Measurements from ENCODE around the gene GNG5.

The GNG5 gene

DNA sequence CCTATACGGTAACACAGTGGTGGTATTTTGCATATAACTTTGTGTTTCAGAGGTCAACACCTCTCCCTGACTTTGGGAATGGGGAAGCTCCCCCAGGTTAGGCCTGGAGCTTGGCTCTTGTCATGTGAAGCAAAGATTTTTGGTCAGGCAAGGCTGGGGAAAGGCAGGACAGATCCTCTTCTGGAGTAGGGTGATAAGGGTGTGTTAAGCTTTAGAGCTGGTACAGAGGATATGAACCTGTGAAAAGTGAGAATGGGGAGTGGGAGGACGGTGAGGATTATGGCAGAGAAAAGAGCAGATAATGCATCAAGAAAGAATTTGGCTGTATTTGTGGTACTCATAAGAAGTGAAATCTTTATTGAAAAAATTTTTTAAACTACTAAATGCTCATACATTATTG is 25.1 kb downstream of the GNG5 start:
- Histone ChIP-seq H3K36me3 (no peaks in the 10 kb centered on the region; the same call in 1 of the 2 replicates), H3K4me1 (no peaks in the 10 kb centered on the region), H3K9me3 (no peaks in the 10 kb centered on the region), H3K4me3 (ENCODE audit: low read depth, low read length) (no peak overlapping the region), H3K27me3 (no peaks in the 10 kb centered on the region)
- no peak for DNase-seq
- TF ChIP-seq, protein P1, sequence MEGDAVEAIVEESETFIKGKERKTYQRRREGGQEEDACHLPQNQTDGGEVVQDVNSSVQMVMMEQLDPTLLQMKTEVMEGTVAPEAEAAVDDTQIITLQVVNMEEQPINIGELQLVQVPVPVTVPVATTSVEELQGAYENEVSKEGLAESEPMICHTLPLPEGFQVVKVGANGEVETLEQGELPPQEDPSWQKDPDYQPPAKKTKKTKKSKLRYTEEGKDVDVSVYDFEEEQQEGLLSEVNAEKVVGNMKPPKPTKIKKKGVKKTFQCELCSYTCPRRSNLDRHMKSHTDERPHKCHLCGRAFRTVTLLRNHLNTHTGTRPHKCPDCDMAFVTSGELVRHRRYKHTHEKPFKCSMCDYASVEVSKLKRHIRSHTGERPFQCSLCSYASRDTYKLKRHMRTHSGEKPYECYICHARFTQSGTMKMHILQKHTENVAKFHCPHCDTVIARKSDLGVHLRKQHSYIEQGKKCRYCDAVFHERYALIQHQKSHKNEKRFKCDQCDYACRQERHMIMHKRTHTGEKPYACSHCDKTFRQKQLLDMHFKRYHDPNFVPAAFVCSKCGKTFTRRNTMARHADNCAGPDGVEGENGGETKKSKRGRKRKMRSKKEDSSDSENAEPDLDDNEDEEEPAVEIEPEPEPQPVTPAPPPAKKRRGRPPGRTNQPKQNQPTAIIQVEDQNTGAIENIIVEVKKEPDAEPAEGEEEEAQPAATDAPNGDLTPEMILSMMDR (IDR thresholded peaks at IDR 0.05; ENCODE audit: low read depth, low read length): no peak

DNA sequence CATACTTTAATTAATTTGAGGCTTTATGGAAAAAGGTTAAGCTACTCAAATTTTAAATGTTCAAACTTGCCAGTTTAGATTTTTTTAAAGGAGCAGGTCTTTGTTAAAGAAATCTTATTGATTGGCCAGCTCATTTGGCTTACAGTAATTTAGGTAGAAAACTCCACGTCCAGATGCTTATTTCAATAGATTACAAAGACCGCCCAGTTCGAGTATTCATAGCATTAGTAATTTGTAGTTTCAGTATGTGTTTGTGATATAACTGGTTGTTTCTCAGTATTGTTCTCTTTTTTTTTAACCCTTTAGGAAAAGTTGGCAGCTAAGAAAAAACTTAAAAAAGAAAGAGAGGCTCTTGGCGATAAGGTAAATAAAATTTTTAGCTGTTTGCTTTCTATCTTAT is 25.7 kb downstream of the GNG5 start:
- TF ChIP-seq, protein P1 (IDR thresholded peaks at IDR 0.05; ENCODE audit: low read depth, low read length): no peak
- no peaks in the 10 kb centered on the region for H3K9me3 ChIP-seq
- H3K27me3 ChIP-seq: no peaks in the 10 kb centered on the region
- peak overlapping the region; percentile 84; the same call in 1 of the 2 replicates for H3K4me3 ChIP-seq (ENCODE audit: low read depth, low read length)
- no peaks in the 10 kb centered on the region for H3K4me1 ChIP-seq
- H3K36me3 ChIP-seq: no peaks in the 10 kb centered on the region; the same call in 1 of the 2 replicates
- no peak for DNase-seq

DNA sequence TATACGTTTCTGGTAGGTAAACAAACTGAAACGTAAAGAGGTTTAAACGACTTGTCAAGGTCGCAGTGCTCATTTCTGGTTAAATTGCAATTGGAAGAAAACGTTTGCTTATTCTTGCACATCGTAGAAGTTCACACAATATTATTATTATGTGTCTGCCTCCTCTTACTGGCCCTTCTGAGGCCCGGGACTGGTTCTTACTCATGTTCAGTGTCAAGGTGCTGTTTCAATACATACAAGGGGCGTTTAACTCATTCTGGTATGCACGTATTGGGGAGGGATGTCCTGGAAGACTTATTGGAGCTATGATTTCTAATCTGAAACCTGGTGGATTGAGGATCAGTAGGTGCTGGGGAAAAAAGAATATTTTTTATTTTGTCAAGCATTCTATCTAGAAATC is 26.4 kb downstream of the GNG5 start:
- H3K4me3 ChIP-seq (ENCODE audit: low read depth, low read length): peak overlapping the region; percentile 84
- TF ChIP-seq, protein P1 (IDR thresholded peaks at IDR 0.05; ENCODE audit: low read depth, low read length): no peak
- H3K36me3 ChIP-seq: no peaks in the 10 kb centered on the region; the same call in 1 of the 2 replicates
- DNase-seq: no peak
- no peaks in the 10 kb centered on the region for H3K9me3 ChIP-seq
- no peaks in the 10 kb centered on the region for H3K27me3 ChIP-seq
- H3K4me1 ChIP-seq: no peaks in the 10 kb centered on the region

DNA sequence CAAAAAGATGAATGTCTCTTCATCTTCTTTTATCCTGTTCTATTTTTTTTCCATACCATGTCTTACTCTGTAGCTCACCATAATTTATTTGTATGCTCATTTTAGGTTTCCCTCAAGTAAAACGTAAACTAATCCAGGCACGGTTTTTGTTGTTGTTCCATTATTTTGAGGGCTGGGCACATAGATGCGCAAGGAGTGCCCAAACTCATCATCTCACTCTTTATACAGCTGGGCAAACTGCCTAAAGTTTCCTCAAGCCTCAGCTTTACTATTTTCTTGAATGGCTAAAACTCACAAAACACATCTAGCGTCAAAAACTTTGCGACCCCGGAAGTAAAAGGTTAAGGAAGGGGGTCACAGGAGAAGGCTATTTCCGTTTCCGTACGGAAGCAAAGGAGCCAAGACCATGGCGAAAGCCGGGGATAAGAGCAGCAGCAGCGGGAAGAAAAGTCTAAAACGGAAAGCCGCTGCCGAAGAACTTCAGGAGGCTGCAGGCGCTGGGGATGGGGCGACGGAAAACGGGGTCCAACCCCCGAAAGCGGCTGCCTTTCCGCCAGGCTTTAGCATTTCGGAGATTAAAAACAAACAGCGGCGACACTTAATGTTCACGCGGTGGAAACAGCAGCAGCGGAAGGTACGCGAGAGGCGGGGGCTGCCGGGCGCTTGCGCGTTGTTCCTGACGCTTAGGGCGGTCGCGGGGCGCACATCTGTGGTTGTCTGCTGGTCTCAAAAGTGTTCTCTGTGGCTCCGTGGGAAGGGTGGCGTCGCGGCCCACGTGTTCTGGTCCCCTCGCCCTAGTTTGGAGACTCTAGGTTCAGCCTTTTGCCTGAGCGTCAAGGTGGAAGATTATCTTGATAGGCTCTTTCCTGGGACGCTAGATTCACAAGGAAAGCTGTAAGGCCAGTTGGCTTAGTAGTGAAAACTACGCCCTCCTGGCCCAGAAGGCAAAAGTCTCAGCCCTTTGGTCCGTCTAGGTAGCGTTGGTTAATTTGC is 27.2 kb downstream of the GNG5 start, which contains the start of gene RPF1:
RPF1 (plus strand) TSS at position 391 of the 993 bp plus-strand sequence; CDS start at position 407, 16 bp downstream.
- TF ChIP-seq, protein P1 (IDR thresholded peaks at IDR 0.05; ENCODE audit: low read depth, low read length): no peak
- Histone ChIP-seq H3K4me3 (ENCODE audit: low read depth, low read length) (peak within 1 kb of the TSS; percentile 84), H3K27me3 (no peaks in the 10 kb centered on the region), H3K36me3 (no peaks in the 10 kb centered on the region; the same call in 1 of the 2 replicates), H3K4me1 (no peaks in the 10 kb centered on the region), H3K9me3 (no peaks in the 10 kb centered on the region)
- peak; percentile 52 for DNase-seq

DNA sequence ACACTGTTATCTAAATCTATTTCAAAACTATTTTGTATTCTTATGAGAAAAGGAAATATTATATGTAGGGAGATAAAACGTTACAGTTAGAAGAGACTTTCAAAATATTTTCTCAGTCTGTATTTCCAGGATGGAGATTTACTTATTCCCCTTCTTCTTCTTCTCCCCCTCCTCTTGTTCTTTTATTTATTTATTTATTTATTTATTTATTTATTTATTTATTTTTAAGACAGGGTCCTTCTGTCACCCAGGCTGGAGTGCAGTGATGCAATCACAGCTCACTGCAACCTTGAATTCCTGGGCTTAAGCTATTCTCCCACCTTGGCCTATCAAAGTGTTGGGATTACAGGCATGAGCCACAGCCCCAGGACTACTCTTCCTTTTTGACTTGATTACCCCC is 30.2 kb downstream of the GNG5 start:
- Histone ChIP-seq H3K36me3 (no peaks in the 10 kb centered on the region), H3K9me3 (no peaks in the 10 kb centered on the region), H3K27me3 (no peaks in the 10 kb centered on the region), H3K4me3 (ENCODE audit: low read depth, low read length) (no peak overlapping the region), H3K4me1 (no peaks in the 10 kb centered on the region)
- TF ChIP-seq, protein P1 (IDR thresholded peaks at IDR 0.05; ENCODE audit: low read depth, low read length): no peak
- no peak for DNase-seq

DNA sequence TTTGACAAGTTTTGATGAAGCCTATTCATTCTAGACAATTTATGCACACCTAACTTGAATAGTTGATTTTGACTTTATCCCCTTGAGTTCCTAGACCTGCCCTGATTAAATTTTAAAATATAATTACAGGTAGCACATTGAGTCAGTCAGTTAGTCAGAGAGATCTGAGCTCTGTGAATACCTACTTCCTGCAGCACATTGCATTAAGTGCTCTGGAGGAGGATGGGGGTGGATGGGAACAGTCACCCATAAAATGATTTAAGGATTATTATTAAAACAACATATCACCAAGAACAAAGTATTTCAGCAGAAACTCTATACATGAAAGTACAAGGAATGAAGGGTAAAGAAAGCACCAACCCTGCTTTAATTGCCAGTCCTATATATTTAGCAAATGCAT is 39.1 kb downstream of the GNG5 start:
- Histone ChIP-seq H3K4me1 (no peaks in the 10 kb centered on the region), H3K9me3 (no peaks in the 10 kb centered on the region), H3K4me3 (ENCODE audit: low read depth, low read length) (no peak overlapping the region), H3K27me3 (no peaks in the 10 kb centered on the region), H3K36me3 (no peaks in the 10 kb centered on the region)
- TF ChIP-seq, protein P1 (IDR thresholded peaks at IDR 0.05; ENCODE audit: low read depth, low read length): no peak
- DNase-seq: no peak
